T-helper 2 cell treated with Interferon-gamma antibody and Interleukin-4, amounts not matched to agents 100 ng/mL and 5 ng/mL, for 36 hours (primary cell): ENCODE measurements around the gene ADRB1. TPM values are rescaled to one million over a fixed set of nuclear protein-coding genes. Genes with fewer than 3 reads are reported as not detected.

ENCODE experiments used
- intact Hi-C: fragments of 100-400 bp; cut with micrococcal nuclease; formaldehyde crosslinking; loops from one replicate; pipeline ENCODE4 v1.15.1; 2023
- total RNA-seq: library from RNA; stranded (reverse); gene quantifications from 2 replicates; pipeline ENCODE4 v1.2.3, GENCODE V29; 2022

The ADRB1 gene
- total RNA-seq, 1 donor from 2014 or later = not detected

DNA sequence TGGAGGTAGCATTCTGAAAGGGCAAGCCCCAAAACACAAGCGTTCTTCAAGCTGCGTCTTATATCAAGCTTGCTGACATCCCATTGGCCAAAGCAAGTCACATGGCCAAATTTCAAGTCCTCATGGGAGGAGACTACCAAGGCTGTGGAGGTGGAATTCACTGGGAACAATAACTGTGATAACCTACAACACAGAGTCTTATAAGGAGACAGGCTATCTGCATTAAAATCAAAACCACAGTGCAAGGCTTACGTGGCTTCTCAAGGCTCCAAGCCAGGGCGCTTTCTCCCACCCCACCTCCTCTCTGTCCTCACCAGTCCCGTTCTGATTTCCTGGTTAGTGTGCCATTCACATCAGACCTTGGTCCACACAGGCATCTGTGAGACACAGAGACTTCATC is 39.4 kb downstream of the ADRB1 start:
- intact Hi-C loops = loop anchor here (1.0 to 5.0 kb wide), 2 partner anchors 122 to 231 kb away; partner anchors contain the start of genes DCLRE1A and NHLRC2

GRCh38 chr10:114084215-114084614 is 40.5 kb downstream of the ADRB1 start:
- intact Hi-C loops = loop anchor here (5.0 kb wide), 1 partner anchor 232 kb away; the partner anchor contains the start of genes DCLRE1A and NHLRC2

- intact Hi-C loops = no loop called here
Measured at GRCh38 chr10:114087255-114087654, 43.6 kb downstream of the ADRB1 start.

- intact Hi-C loops = no loop called here
Measured at GRCh38 chr10:114087655-114088054, 44.0 kb downstream of the ADRB1 start.

DNA sequence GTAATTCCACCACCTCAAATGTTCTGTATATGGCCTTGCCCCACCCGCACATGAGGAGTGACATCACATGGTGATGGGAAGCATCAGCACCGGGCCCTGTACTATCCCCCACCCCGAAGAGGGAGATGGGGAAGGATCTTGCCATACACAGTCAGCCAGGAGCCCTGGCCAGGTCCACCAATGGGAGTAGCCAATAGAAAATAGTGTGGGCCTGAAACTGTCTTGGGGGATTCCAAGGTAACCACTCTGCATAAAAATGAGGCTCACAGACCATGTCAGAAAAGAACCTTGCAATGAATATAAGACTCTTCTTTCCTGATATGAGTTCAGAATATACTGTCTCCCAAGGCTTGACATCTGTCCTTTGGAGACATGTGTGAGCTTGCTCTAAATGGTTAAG is 51.1 kb downstream of the ADRB1 start:
- intact Hi-C loops = no loop called here

GRCh38 chr10:114095559-114096337 is 52.1 kb downstream of the ADRB1 start:
- intact Hi-C loops = no loop called here

Other genes with a start within 250 kb of the ADRB1 start
- gene DCLRE1A, start 189.8 kb upstream of the ADRB1 start, total RNA-seq = 14.4 and 15.6 TPM in 2 replicates
- gene NHLRC2, start 189.2 kb upstream of the ADRB1 start, total RNA-seq = 25.4 and 27.9 TPM in 2 replicates
- 15.0 and 15.6 TPM in 2 replicates for gene CCDC186, start 130.3 kb downstream of the ADRB1 start, total RNA-seq
- gene TDRD1, start 135.5 kb downstream of the ADRB1 start, total RNA-seq = 0.09 and 0.23 TPM in 2 replicates
- gene VWA2, start 195.4 kb downstream of the ADRB1 start, total RNA-seq = not detected in 2 replicates